GM18909 (cell line): ENCODE measurements around the gene LHFPL3.

Source experiments
- ATAC-seq: cut with Tn5 transposase; IDR thresholded peaks from one replicate; pipeline ENCODE4 v1.9.1; 2021; ENCODE audit warnings: mild to moderate bottlenecking; ENCODE audit not compliant: unreplicated experiment, poor library complexity

The LHFPL3 gene

DNA sequence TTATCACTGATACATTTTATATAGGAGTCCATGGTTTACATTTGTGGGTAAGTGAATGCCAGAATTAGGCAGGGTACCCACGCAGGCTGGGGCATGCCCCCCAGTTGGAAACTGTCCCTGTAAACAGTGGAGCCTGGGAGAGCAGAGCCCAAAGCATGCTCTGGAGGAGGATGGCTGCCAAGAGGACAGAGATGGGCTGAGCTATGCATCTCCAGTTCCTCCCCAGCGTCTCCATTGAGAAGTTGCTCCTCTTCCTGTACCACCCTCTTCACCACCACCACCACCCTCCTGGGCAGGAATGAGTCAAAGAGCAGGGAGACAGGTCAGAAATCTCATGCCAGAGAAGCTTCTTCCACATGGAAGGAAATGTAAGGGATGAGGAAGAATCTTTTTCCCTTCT lies 617.9 kb downstream of the LHFPL3 start:
- no peak for ATAC-seq

DNA sequence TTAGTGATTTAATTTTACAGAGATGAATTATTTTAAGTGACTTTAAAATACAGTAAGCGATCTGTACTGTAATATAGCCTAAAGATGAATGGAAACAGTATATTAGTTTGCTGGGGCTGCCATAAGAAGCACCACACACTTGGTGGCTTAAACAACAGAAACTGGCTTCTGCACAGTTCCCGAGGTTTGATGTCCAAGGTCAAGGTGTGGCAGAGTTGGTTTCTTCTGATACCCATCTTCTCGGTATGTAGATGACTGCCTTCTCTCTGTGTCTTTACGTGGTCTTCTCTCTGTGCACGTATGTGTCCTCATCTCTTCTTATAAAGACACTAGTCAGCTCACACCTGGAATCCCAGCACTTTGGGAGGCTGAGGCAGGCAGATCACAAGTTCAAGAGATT lies 621.6 kb downstream of the LHFPL3 start:
- ATAC-seq = no peak

DNA sequence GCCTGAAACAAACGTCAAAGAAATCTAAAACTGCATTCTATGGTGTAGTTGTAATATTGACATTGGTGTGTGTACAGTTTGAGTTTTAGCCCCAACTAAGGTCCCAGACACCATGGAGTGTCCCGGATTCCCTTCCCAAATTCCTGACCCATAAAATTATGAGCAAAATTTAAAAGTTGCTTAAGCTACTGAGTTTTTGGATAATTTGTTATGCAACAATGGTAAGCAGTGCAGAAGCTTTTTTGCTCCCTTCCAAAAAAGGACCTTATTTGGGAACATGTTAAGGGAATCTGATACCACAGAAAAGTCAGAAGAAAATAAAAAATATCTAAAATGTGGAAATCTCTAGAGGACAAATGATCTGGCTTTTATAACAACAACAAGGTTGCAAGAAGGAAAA lies 622.4 kb downstream of the LHFPL3 start:
- no peak for ATAC-seq

DNA sequence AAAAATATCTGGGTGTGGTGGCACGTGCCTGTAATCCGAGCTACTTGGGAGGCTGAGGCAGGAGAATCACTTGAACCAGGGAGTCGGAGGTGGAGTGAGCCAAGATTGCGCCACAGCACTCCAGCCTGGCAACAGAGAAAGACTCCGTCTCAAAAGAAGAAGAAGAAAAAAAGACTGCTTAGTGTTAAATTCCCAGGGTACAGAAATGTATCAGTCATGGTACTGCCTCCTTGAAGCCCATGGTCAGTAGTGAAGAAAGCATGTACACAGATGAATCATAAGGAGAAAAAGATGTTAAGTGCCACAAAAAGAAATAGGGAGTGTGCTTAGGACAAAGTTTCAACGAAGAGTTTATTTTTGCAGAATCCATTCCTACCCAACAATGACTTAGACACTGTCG lies 623.1 kb downstream of the LHFPL3 start:
- no peak for ATAC-seq

DNA sequence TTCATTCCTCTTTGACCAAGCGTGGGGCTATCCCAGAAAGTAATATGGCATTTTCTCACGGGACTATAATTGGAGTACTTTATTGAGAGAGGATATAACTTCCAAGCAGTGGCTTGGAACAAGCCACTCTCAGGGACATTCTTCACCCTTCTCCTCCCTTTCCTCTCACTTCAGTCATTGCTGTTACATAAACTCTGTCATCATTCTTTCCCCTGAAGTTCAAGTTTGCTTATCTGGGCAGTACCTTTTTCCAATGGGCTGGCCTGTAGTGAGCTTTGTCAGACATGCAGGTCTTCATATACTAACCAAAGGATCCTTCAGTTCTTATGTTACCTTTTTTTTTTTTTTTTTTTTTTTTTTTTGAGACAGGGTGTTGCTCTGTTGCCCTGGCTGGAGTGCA lies 626.9 kb downstream of the LHFPL3 start:
- ATAC-seq = no peak
